ENCODE measurements around the gene RAB3C.
A peak's percentile ranks its signal among the peaks of the same experiment; 100 is the strongest.

Gene RAB3C

DNA sequence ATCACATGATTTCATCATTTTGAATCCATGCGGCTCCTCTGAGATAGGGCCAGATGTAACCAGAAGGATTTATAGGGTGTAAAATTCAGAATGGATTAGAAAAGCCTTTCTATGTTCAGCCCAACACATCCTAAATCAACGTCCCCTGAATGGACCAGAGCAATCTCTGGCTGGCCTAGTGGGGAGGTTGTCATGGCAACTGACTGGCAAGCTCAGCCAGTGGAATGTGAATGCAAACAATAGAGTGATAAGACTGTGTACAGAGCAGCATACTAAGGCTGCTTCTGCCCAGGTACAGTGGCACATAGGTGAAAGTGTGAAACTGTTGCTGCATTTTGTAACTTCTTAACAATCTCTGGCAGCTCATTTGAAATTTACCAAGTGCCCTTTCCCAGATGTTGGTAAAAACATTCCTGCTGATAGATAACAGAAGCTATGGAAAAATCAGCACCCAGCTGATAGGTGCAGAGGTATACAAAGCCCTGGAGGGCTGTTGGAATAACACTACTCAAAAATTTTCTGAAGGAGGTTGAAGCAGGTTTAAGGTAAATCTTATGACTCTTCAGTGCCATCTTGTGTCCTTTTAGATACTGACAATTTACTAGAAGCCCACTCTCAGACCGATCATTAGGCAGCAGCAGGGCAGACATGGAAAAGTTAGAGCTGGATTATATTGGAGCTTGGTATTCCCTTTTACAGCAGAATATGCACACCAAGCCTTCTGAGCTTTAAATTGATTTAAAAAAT lies 267.2 kb downstream of the RAB3C start:
- no peak overlapping the region for H3K4me3 ChIP-seq
- peak; percentile 22 for TF ChIP-seq CTCF (IDR thresholded peaks at IDR 0.05)
- H3K27ac ChIP-seq, result no peak overlapping the region
- no peak for DNase-seq (ENCODE audit: low spot score)

DNA sequence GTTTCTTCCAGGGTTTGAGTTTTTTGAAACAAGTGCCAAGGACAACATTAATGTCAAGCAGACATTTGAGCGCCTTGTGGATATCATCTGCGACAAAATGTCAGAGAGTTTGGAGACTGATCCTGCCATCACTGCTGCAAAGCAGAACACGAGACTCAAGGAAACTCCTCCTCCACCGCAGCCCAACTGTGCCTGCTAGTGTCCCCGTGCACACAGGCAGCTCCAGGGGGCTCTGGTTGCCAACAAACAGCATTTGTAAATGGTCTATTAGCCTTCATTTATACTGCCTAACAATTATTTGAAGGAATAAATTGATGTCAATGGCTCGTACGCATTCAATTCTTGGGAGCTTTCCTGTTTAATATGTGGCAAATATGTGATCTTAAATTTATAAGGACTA lies 268.3 kb downstream of the RAB3C start:
- Histone ChIP-seq H3K27ac (no peak overlapping the region), H3K4me3 (no peak overlapping the region)
- DNase-seq (ENCODE audit: low spot score), result no peak
- TF ChIP-seq CTCF (IDR thresholded peaks at IDR 0.05), result no peak

DNA sequence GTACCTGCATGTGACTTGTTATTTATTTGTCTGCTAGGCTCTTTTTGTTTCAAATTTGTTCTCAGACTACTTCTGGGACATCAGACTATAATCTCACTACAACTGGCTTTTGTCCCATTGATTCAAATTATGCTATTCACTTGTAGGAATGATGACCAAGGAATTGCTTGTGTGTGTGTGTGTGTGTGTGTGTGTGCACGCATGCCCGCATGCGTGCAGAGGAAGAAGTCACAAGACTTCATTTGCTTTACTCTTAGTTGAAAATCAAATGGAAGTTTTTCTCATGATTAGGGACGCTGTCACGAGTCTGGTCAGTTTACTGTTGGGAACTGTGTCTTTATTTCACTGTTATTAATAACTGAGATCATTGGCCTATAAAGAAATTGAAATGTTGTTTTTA lies 268.7 kb downstream of the RAB3C start:
- no peak overlapping the region for H3K4me3 ChIP-seq
- TF ChIP-seq CTCF (IDR thresholded peaks at IDR 0.05), result no peak
- H3K27ac ChIP-seq, result no peak overlapping the region
- DNase-seq (ENCODE audit: low spot score), result no peak

DNA sequence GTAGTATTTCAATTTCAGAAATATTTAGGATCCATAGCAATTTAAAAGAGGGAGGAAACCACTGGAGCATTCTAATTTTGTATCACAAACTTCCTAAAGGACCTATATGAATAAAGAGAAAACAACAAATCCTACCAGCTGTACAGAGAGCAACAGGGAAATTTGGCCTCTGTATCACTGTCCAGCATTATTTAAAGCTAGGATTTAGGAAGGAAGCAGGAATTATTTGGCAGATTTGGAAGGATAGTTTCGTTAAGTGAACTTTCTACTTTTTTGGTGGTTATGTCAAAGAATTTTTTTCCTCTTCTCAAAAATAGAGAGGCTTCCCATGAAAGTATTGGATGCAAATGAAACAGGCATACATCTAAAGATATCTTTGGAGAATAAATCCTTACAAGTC lies 269.7 kb downstream of the RAB3C start:
- Histone ChIP-seq H3K27ac (no peak overlapping the region), H3K4me3 (no peak overlapping the region)
- TF ChIP-seq CTCF (IDR thresholded peaks at IDR 0.05), result no peak
- no peak for DNase-seq (ENCODE audit: low spot score)

- H3K27ac ChIP-seq, result no peak overlapping the region
- no peak overlapping the region for H3K4me3 ChIP-seq
- DNase-seq (ENCODE audit: low spot score), result no peak
- no peak for TF ChIP-seq CTCF (IDR thresholded peaks at IDR 0.05)
Measured at GRCh38 chr5:58854441-58854840, 271.6 kb downstream of the RAB3C start.

DNA sequence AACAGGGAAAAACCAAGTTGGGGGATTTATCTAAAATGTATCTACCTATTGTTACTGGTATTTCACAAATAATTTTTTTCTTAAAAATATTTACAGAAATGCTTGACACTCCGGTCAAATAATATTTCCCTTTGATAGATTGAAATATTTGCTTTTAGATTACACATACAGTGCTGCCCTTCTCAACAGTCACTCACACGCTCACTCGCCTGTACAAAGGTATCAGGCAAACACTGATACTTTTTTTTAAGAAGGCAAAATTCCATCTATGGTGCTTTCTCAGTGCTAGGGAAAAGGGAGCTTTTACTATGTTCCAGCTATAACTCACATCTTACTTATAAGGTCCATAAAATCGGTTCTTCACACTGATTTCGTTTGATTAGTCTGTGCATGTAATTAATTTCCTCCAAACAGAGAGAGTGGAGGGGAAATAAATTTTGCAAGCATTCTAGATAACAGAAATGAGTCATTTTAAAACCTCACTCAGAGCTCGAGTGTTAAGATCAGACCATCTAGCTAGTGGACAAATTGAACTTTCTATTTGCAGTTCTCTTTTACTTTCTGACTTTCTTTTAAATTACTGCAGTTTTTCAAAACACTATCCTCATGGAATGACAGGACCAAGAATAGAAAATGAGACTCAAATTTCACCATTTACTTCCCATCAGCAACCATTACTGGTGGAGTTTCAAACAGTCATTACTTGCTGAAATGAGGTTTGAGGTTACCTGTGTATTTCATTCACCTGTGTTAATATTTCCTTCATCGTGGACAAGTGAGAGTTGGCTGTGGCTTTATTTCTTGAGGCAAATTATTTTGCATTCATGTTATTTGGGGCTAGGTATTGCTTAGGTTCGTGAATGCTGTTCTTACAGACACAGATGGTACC lies 273.2 kb downstream of the RAB3C start:
- DNase-seq (ENCODE audit: low spot score), result no peak
- no peak overlapping the region for H3K27ac ChIP-seq
- H3K4me3 ChIP-seq, result no peak overlapping the region
- no peak for TF ChIP-seq CTCF (IDR thresholded peaks at IDR 0.05)

Measured in coronary artery (tissue), 2 donors.